GM19452 (cell line): ENCODE data around the gene CEMP1.

Source experiments
- ATAC-seq: cut with Tn5 transposase; IDR thresholded peaks from one replicate; pipeline ENCODE4 v1.9.1; 2021; ENCODE audit not compliant: unreplicated experiment

The CEMP1 gene

GRCh38 chr16:2487517-2487842 lies 43.7 kb downstream of the CEMP1 start:
- ATAC-seq: no peak

- ATAC-seq: peak; percentile 61
Observed at GRCh38 chr16:2486645-2487516, 44.3 kb downstream of the CEMP1 start.

GRCh38 chr16:2485811-2486507 lies 45.2 kb downstream of the CEMP1 start:
- no peak for ATAC-seq

- no peak for ATAC-seq
Observed at GRCh38 chr16:2484898-2485508, 46.2 kb downstream of the CEMP1 start.

GRCh38 chr16:2483939-2484897 lies 47.0 kb downstream of the CEMP1 start:
- no peak for ATAC-seq

GRCh38 chr16:2482708-2483534 lies 48.3 kb downstream of the CEMP1 start:
- ATAC-seq: no peak

GRCh38 chr16:2482249-2482648 lies 49.0 kb downstream of the CEMP1 start:
- ATAC-seq: no peak

GRCh38 chr16:2481676-2482075 lies 49.5 kb downstream of the CEMP1 start:
- ATAC-seq: no peak

- no peak for ATAC-seq
Observed at GRCh38 chr16:2480948-2481347, 50.3 kb downstream of the CEMP1 start.
